HCT116 (cell line): ENCODE data around the gene ARHGAP27. TPM values are rescaled to one million over a fixed set of nuclear protein-coding genes. Genes with fewer than 3 reads are reported as not detected.

Experiments
- ATAC-seq: fragments of 200-7000 bp; cut with Tn5 transposase; 2 replicates; pipeline ENCODE4 v1.9.1; 2020; ENCODE audit warnings: mild to moderate bottlenecking, moderate library complexity
- BruUV-seq: library from RNA; stranded (reverse); fragments of 400-500 nt; replicated peaks from 2 replicates; lab custom pipeline; 2021; lab: Mats Ljungman, UMichigan
- CTCF ChIA-PET: fragments of 300-600 bp; sonication (Branson Sonifier 250); formaldehyde crosslinking; loops from one replicate; lab custom pipeline; 2021; ENCODE audit warnings: antibody characterized with exemption; lab: Charles Lee
- POLR2A ChIA-PET: fragments of 300-600, 350-600 bp; sonication (Branson Sonifier 250); formaldehyde crosslinking; loops from one replicate; lab custom pipeline; 2021; ENCODE audit warnings: antibody characterized with exemption; lab: Charles Lee
- RAD21 ChIA-PET, 2 experiments: fragments of 300-600 bp; sonication (Branson Sonifier 250); formaldehyde crosslinking; loops; one replicate each; lab custom pipeline; 2023; ENCODE audit warnings: low total read pairs in 2 of 2; ENCODE audit not compliant: uncharacterized antibody in 2 of 2, unreplicated experiment in 2 of 2, low non-redundant PET in 1 of 2; lab: Charles Lee
- DNase-seq: peaks from one replicate; pipeline ENCODE4 v3.0.0-alpha.2; 2010; ENCODE audit warnings: low read depth, low spot score
- H2AFZ ChIP-seq: fragments of 200-600 bp; shearing (Covaris generic), sonication (generic); 2 replicates; pipeline ENCODE4 v1.6.1; 2017; ENCODE audit warnings: low read depth, mixed run types, mixed read lengths, antibody characterized with exemption, low read length; ENCODE audit not compliant: poor library complexity, severe bottlenecking
- H3K27ac ChIP-seq: 2 replicates; pipeline ENCODE4 v1.5.1; 2012; ENCODE audit warnings: low read depth, low read length
- H3K27me3 ChIP-seq: fragments of 200-600 bp; sonication (generic); 2 replicates; pipeline ENCODE4 v1.6.1; 2016; ENCODE audit warnings: mixed run types, low read length, mixed read lengths; ENCODE audit not compliant: insufficient read depth
- H3K36me3 ChIP-seq, 2 experiments: fragments of 200-500 bp in 1 of 2; fragments of 200-600 bp in 1 of 2; sonication (Bioruptor generic) in 1 of 2; sonication (generic) in 1 of 2; 2 replicates each; pipeline versions ENCODE4 v1.5.1 to v1.6.1; 2014 to 2016; ENCODE audit warnings: low read length in 2 of 2, inconsistent platforms in 1 of 2, mixed read lengths in 1 of 2, mixed run types in 1 of 2; ENCODE audit not compliant: insufficient read depth in 2 of 2, control insufficient read depth in 1 of 2
- H3K4me1 ChIP-seq, 2 experiments: fragments of 200-600 bp in 1 of 2; sonication (generic) in 1 of 2; 2 replicates each; pipeline versions ENCODE4 v1.5.1 to v1.6.1; 2012 to 2017; ENCODE audit warnings: low read length in 2 of 2, inconsistent platforms in 1 of 2, mild to moderate bottlenecking in 1 of 2, mixed read lengths in 1 of 2, mixed run types in 1 of 2, moderate library complexity in 1 of 2; ENCODE audit not compliant: insufficient read depth in 2 of 2, control insufficient read depth in 1 of 2
- H3K4me2 ChIP-seq: fragments of 200-600 bp; sonication (generic); 2 replicates; pipeline ENCODE4 v1.6.1; 2017; ENCODE audit warnings: mixed run types, low read length, mixed read lengths
- H3K4me3 ChIP-seq, 2 experiments: fragments of 200-600 bp in 1 of 2; sonication (generic) in 1 of 2; replicated peaks in 1 of 2; 2 replicates each; pipeline ENCODE4 v1.5.1; 2011 to 2016; ENCODE audit warnings: low read length in 2 of 2, control low read depth in 1 of 2, low read depth in 1 of 2, mild to moderate bottlenecking in 1 of 2, mixed read lengths in 1 of 2, mixed run types in 1 of 2
- H3K79me2 ChIP-seq: fragments of 200-600 bp; sonication (generic); 2 replicates; pipeline ENCODE4 v1.6.1; 2017; ENCODE audit warnings: mild to moderate bottlenecking, mixed run types, low read length, moderate library complexity, mixed read lengths; ENCODE audit not compliant: insufficient read depth
- H3K9ac ChIP-seq: fragments of 200-600 bp; sonication (generic); 2 replicates; pipeline ENCODE4 v1.6.1; 2016; ENCODE audit warnings: low read length, mixed read lengths
- H3K9me2 ChIP-seq: fragments of 200-600 bp; sonication (generic), shearing (Covaris generic); 2 replicates; pipeline ENCODE4 v1.6.1; 2017; ENCODE audit warnings: mixed run types, mild to moderate bottlenecking, moderate library complexity; ENCODE audit not compliant: insufficient read depth
- H3K9me3 ChIP-seq, 2 experiments: fragments of 200-500 bp in 1 of 2; fragments of 200-600 bp in 1 of 2; sonication (Bioruptor generic) in 1 of 2; sonication (generic) in 1 of 2; 2 replicates each; pipeline ENCODE4 v1.6.1; 2014 to 2017; ENCODE audit warnings: low read length in 2 of 2, mixed read lengths in 2 of 2, inconsistent platforms in 1 of 2, low read depth in 1 of 2, mild to moderate bottlenecking in 1 of 2, mixed run types in 1 of 2, moderate library complexity in 1 of 2; ENCODE audit not compliant: control insufficient read depth in 1 of 2, insufficient read depth in 1 of 2
- H4K20me1 ChIP-seq: fragments of 200-600 bp; sonication (generic), shearing (Covaris generic); 2 replicates; pipeline ENCODE4 v1.6.1; 2017; ENCODE audit warnings: mixed run types, mild to moderate bottlenecking, moderate library complexity; ENCODE audit not compliant: insufficient read depth
- CTCF ChIP-seq, 3 experiments: fragments of 200-600 bp in 1 of 3; sonication (generic) in 1 of 3; IDR thresholded peaks in 2 of 3; conservative IDR thresholded peaks in 1 of 3; 2 replicates each; pipeline ENCODE4 v1.5.1; 2012 to 2017; ENCODE audit warnings: low read depth in 2 of 3, low read length in 2 of 3, antibody characterized with exemption in 1 of 3, borderline replicate concordance in 1 of 3, control low read depth in 1 of 3, mild to moderate bottlenecking in 1 of 3, mixed read lengths in 1 of 3, mixed run types in 1 of 3, moderate library complexity in 1 of 3; ENCODE audit not compliant: insufficient read depth in 1 of 3
- ELF1 ChIP-seq: IDR thresholded peaks from 2 replicates; pipeline ENCODE4 v1.6.1; 2012; ENCODE audit warnings: low read depth, borderline replicate concordance
- EZH2 ChIP-seq: fragments of 200-600 bp; sonication (generic); IDR thresholded peaks from 2 replicates; pipeline ENCODE4 v1.6.1; 2017; ENCODE audit warnings: antibody characterized with exemption, mixed run types
- EZH2phosphoT487 ChIP-seq: fragments of 200-600 bp; IDR thresholded peaks from 2 replicates; pipeline ENCODE4 v1.6.1; 2018; ENCODE audit warnings: antibody characterized with exemption, borderline replicate concordance
- POLR2A ChIP-seq: IDR thresholded peaks from 2 replicates; pipeline ENCODE4 v1.7.0; 2011; ENCODE audit warnings: borderline replicate concordance; ENCODE audit not compliant: insufficient read depth, insufficient read length; ENCODE audit errors: extremely low read depth
- POLR2AphosphoS5 ChIP-seq: IDR thresholded peaks from 2 replicates; pipeline ENCODE4 v1.6.1; 2011; ENCODE audit warnings: mild to moderate bottlenecking, low read depth, low read length, moderate library complexity
- RAD21 ChIP-seq: IDR thresholded peaks from 2 replicates; pipeline ENCODE4 v1.6.1; 2012; ENCODE audit warnings: low read depth, mild to moderate bottlenecking
- SIN3A ChIP-seq: IDR thresholded peaks from 2 replicates; pipeline ENCODE4 v1.6.1; 2012; ENCODE audit warnings: low read depth
- SRF ChIP-seq: IDR thresholded peaks from 2 replicates; pipeline ENCODE4 v1.6.1; 2012; ENCODE audit warnings: low read depth
- TCF7L2 ChIP-seq: IDR thresholded peaks from 2 replicates; pipeline ENCODE4 v1.7.0; 2011; ENCODE audit warnings: borderline replicate concordance, inconsistent platforms; ENCODE audit not compliant: insufficient read depth, insufficient read length; ENCODE audit errors: extremely low read depth
- ZBTB33 ChIP-seq: IDR thresholded peaks from 2 replicates; pipeline ENCODE4 v1.6.1; 2011; ENCODE audit warnings: mild to moderate bottlenecking, low read length, moderate library complexity; ENCODE audit not compliant: insufficient replicate concordance; ENCODE audit errors: extremely low read depth
- ZFX ChIP-seq: fragments of 450-650 bp; IDR thresholded peaks from 2 replicates; pipeline ENCODE4 v1.6.1; 2017
- ZNF274 ChIP-seq: fragments of 200-500 bp; sonication (Bioruptor generic); IDR thresholded peaks from 2 replicates; pipeline ENCODE4 v1.6.1; 2014; ENCODE audit warnings: mild to moderate bottlenecking, low read depth, low read length, inconsistent platforms
- intact Hi-C: fragments of 100-400 bp; cut with micrococcal nuclease; formaldehyde crosslinking; loops from 2 replicates; pipeline ENCODE4 v1.10.0; 2022
- total RNA-seq: library from RNA; stranded (reverse); gene quantifications from one replicate; pipeline ENCODE4 v1.2.1, GENCODE V29; 2021; ENCODE audit not compliant: unreplicated experiment

Gene ARHGAP27
- total RNA-seq, 1 experiment from 2014 or later: 46.7 TPM

- TF ChIP-seq EZH2phosphoT487 (no peak), POLR2AphosphoS5 (no peak), TCF7L2 (no peak), ZBTB33 (no peak), SIN3A (no peak), ELF1 (no peak), CTCF (IDR thresholded peaks at IDR 0.05 in 2 of 3, conservative IDR thresholded peaks at IDR 0.05 in 1 of 3; ENCODE audit: borderline replicate concordance in 1 of 3, insufficient read depth in 1 of 3, low read depth in 2 of 3, low read length in 2 of 3) (no peak), SRF (no peak), EZH2 (no peak), ZFX (no peak), POLR2A (no peak), RAD21 (no peak), ZNF274 (no peak)
- no peak overlapping the region for H2AFZ ChIP-seq
- no peaks in the 10 kb centered on the region for H3K9me2 ChIP-seq
- intact Hi-C loops: no loop called here
- no peak overlapping the region for H3K4me2 ChIP-seq
- no peaks in the 10 kb centered on the region for H3K9me3 ChIP-seq
- no peak overlapping the region for H3K27ac ChIP-seq
- DNase-seq: no peak
- ChIA-PET POLR2A (no interaction called here), CTCF (no interaction called here), RAD21 (no interaction called here)
- no TSS peak for BruUV-seq
- peaks cover 38% of the 10 kb centered on the region; the same call in 1 of the 2 replicates for H3K79me2 ChIP-seq
- no peaks in the 10 kb centered on the region for H4K20me1 ChIP-seq
- no peak overlapping the region for H3K9ac ChIP-seq
- peaks cover 0 to 20% of the 10 kb centered on the region in 2 experiments; a peak in 1 of 4 replicates for H3K4me1 ChIP-seq
- no peaks in the 10 kb centered on the region for H3K36me3 ChIP-seq
- no peak for ATAC-seq
- H3K27me3 ChIP-seq: no peaks in the 10 kb centered on the region
- H3K4me3 ChIP-seq: no peak overlapping the region
Observed at GRCh38 chr17:45411348-45412105, 21.1 kb downstream of the ARHGAP27 start.
